Sigmoid colon (tissue), 7 donors: ENCODE data around the gene LPIN2. TPM values are rescaled to one million over a fixed set of nuclear protein-coding genes. Genes with fewer than 3 reads are reported as not detected.

ENCODE experiments used
- DNase-seq: peaks from one replicate; pipeline ENCODE4 v3.0.0-alpha.2; 2019
- H3K27ac ChIP-seq, 4 donors: fragments of 200-600 bp; sonication (generic); one replicate each; pipeline ENCODE4 v1.5.1; 2016 to 2019; ENCODE audit warnings: mild to moderate bottlenecking in 1 of 4
- H3K27me3 ChIP-seq, 3 donors: fragments of 200-600 bp; sonication (generic); one replicate each; pipeline ENCODE4 v1.5.1; 2019; ENCODE audit warnings: mild to moderate bottlenecking in 1 of 3
- H3K36me3 ChIP-seq, 4 donors: fragments of 200-600 bp; sonication (generic); one replicate each; pipeline ENCODE4 v1.5.1; 2016 to 2019
- H3K4me1 ChIP-seq, 4 donors: fragments of 200-600 bp; sonication (generic); one replicate each; pipeline ENCODE4 v1.5.1; 2017 to 2019
- H3K4me3 ChIP-seq, 4 donors: fragments of 200-600 bp; sonication (generic); one replicate each; pipeline ENCODE4 v1.5.1; 2017 to 2019; ENCODE audit warnings: mild to moderate bottlenecking in 2 of 4, moderate library complexity in 1 of 4
- H3K9me3 ChIP-seq, 4 donors: fragments of 200-600 bp in 3 of 4; sonication (generic) in 3 of 4; one replicate each; pipeline versions ENCODE4 v1.5.1 to v1.6.1; 2013 to 2019
- EP300 ChIP-seq, 4 donors: sonication (generic); formaldehyde crosslinking; IDR thresholded peaks; one replicate each; pipeline ENCODE4 v1.6.1; 2017; ENCODE audit warnings: antibody characterized with exemption in 4 of 4
- POLR2A ChIP-seq, 2 donors: fragments of 450-650 bp; IDR thresholded peaks; one replicate each; pipeline ENCODE4 v1.6.1; 2016; ENCODE audit warnings: antibody characterized with exemption in 2 of 2, mild to moderate bottlenecking in 2 of 2, moderate library complexity in 2 of 2
- POLR2AphosphoS5 ChIP-seq, 4 donors: sonication (generic); formaldehyde crosslinking; IDR thresholded peaks; one replicate each; pipeline ENCODE4 v1.6.1; 2017; ENCODE audit warnings: antibody characterized with exemption in 4 of 4
- WGBS, 2 donors: extraction: QIAGEN DNeasy Blood & Tissue Kit; methylation state at CpG; one replicate each; pipeline ENCODE4 v1.1.7; 2013; 5-methylcytosine and 5-hydroxymethylcytosine counted together
- intact Hi-C: fragments of 100-400 bp; cut with DNase I; formaldehyde crosslinking; loops from one replicate; pipeline ENCODE4 v1.15.1; 2023
- polyA plus RNA-seq, 3 donors: library from polyadenylated mRNA; stranded (reverse); fragments of 200-250 nt; gene quantifications; one replicate each; pipeline ENCODE4 v1.2.3, GENCODE V29; 2013
- total RNA-seq, 4 donors: library from RNA; depleted of rRNA; stranded (reverse); fragments of >200 nt; gene quantifications; one replicate each; pipeline ENCODE4 v1.1.0, GENCODE V29; 2016
- TF ChIP-seq, protein P1 (sequence below), 4 experiments: fragments of 450-650 bp in 3 of 4; fragments of 200-600 bp in 1 of 4; IDR thresholded peaks; one replicate each; pipeline ENCODE4 v1.5.1; 2016 to 2019; ENCODE audit warnings: antibody characterized with exemption in 4 of 4, mild to moderate bottlenecking in 3 of 4, moderate library complexity in 2 of 4
- donor health status: healthy with polysubstance abuse.
- donor health status: Bipolar disorder and iron deficiency.
- donor health status: healthy.

Gene LPIN2
- total and polyA plus RNA-seq, 7 donors, result 13.6 to 34.9 (median 20.4) TPM

DNA sequence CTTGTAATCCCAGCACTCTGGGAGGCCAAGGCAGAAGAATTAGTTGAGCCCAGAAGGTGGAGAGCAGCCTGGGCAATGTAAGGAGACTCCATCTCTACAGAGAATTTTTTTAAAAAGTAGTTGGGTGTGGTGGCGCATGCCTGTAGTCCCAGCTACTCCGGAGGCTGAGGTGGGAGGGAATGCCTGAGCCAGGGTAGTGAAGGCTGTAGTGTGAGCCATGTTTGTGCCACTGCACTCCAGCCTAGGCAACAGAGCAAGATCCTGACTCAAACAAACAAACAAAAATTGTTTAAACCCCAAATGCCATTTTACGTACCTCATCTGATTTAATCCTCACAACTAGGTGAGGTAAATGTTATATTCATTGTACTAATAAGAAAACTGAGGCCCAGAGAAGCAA lies 38.2 kb downstream of the LPIN2 start:
- no peaks in the 10 kb centered on the region for H3K36me3 ChIP-seq
- no peaks in the 10 kb centered on the region for H3K27me3 ChIP-seq
- no peak overlapping the region for H3K4me3 ChIP-seq
- intact Hi-C loops, result loop anchor here (5.0 to 10.0 kb wide), 2 partner anchors 38 to 480 kb away; partner anchors contain the start of genes LPIN2 and TGIF1
- DNase-seq, result no peak
- H3K4me1 ChIP-seq, result peaks cover 0 to 78% (median 52%) of the 10 kb centered on the region in 4 donors
- no peaks in the 10 kb centered on the region for H3K9me3 ChIP-seq
- no peak overlapping the region for H3K27ac ChIP-seq
- TF ChIP-seq, protein P1, sequence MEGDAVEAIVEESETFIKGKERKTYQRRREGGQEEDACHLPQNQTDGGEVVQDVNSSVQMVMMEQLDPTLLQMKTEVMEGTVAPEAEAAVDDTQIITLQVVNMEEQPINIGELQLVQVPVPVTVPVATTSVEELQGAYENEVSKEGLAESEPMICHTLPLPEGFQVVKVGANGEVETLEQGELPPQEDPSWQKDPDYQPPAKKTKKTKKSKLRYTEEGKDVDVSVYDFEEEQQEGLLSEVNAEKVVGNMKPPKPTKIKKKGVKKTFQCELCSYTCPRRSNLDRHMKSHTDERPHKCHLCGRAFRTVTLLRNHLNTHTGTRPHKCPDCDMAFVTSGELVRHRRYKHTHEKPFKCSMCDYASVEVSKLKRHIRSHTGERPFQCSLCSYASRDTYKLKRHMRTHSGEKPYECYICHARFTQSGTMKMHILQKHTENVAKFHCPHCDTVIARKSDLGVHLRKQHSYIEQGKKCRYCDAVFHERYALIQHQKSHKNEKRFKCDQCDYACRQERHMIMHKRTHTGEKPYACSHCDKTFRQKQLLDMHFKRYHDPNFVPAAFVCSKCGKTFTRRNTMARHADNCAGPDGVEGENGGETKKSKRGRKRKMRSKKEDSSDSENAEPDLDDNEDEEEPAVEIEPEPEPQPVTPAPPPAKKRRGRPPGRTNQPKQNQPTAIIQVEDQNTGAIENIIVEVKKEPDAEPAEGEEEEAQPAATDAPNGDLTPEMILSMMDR (IDR thresholded peaks at IDR 0.05), result no peak
- TF ChIP-seq EP300 (IDR thresholded peaks at IDR 0.05), result no peak
- TF ChIP-seq POLR2AphosphoS5 (IDR thresholded peaks at IDR 0.05), result no peak
- TF ChIP-seq POLR2A (IDR thresholded peaks at IDR 0.05), result no peak
- WGBS, 2 donors, result 95 to 96% methylated on average over 3 of the region's 3 CpGs

DNA sequence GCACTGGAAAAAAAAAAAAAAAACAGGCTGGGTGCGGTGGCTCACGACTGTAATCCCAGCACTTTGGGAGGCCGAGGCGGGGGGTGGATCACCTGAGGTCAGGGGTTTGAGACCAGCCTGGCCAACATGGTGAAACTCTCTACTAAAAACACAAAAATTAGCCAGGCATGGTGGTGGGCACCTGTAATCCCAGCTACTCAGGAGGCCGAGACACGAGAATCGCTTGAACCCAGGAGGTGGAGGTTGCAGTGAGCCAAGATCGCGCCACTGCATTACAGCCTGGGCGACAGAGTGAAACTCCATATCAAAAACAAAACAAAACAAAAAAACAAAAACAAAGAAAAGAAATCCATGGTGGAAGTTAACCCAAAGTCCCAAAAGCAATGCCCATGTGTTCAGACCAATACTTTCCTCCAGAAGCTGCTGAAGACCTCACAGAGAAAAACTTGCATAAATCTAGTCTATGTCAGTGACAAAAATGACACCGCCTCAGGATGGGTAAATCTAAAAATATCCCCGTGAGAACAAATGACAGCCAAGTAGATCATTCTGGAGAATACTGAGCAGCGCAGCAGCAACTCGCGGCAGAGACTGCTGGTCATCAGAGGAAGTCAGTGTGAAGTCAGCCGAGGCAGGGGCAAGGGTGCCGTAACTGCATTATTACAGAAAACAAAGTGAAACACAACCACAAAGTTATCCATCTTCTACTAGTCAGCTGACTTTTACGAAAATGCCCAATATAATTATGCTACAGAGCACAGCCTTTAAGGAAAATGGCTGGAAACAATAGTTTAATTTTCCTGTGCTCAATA lies 41.0 kb downstream of the LPIN2 start:
- peak overlapping the region in 1 of 4 donors; percentile 20 for H3K4me3 ChIP-seq

DNA sequence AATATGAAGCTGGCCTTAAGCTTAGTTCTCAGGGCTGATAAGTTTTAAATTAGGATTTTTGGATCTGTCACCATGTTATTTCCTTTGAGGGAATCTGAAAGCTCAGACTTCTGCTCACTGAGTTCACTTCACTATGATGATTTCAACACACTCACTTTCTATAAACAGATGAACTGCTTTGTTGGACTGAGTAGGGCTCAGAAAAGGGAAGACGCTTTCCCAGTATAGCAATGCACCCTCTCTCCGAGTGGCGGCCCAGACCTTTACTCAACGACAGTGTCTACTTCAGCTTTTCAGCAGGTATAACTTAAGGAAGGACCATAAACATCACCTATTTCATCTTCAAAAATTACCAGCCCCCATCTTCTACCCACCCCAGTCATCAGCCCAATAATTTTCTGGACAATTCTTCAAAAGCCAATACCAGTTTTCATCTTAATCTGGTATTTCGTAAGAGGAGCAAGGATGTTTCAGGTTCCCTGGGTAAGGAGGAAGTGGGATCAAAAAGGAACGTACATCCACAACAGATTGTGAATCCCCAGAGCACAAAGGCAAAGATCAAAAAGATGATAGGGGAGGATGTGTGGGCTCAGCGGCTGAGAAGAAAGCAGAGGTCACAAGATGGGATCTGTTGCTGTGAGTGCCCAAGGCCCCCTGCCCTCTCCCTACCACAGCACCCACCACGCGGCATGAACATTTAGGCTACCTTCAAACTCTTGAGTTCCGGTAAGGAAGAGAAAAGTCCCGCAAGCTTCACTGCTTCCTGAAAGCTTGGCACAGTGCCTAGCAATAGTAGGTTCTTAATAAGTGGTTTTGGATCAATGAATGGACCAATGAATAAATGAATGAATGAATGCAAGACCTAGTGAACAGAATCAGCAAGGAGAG lies 41.9 kb downstream of the LPIN2 start:
- DNase-seq, result no peak
- intact Hi-C loops, result loop anchor here (5.0 to 10.0 kb wide), 2 partner anchors 41 to 484 kb away; partner anchors contain the start of genes LPIN2 and TGIF1
- 46 to 82% methylated on average over 11 of the region's 11 CpGs for WGBS, 2 donors
- H3K4me3 ChIP-seq, result no peak overlapping the region
- H3K27ac ChIP-seq, result peak overlapping the region; percentile 44 to 61 (median 50)
- TF ChIP-seq, protein P1 (IDR thresholded peaks at IDR 0.05), result peak in 2 of 4 experiments; percentile 8 to 9
- TF ChIP-seq EP300 (IDR thresholded peaks at IDR 0.05) (no peak), POLR2A (IDR thresholded peaks at IDR 0.05) (no peak), POLR2AphosphoS5 (IDR thresholded peaks at IDR 0.05) (peak in 2 of 4 donors; percentile 23 to 49)
- peaks cover 0 to 53% (median 22%) of the 10 kb centered on the region in 4 donors for H3K4me1 ChIP-seq
- no peaks in the 10 kb centered on the region for H3K27me3 ChIP-seq
- H3K9me3 ChIP-seq, result no peaks in the 10 kb centered on the region
- H3K36me3 ChIP-seq, result no peaks in the 10 kb centered on the region

More for the DNA sequence above, 41.0 kb downstream of the LPIN2 start:
- H3K27ac ChIP-seq, result peak overlapping the region; percentile 44 to 61 (median 48)
- DNase-seq, result peak; percentile 69
- intact Hi-C loops, result loop anchor here (5.0 to 10.0 kb wide), 2 partner anchors 40 to 483 kb away; partner anchors contain the start of genes LPIN2 and TGIF1
- peaks cover 0 to 63% (median 30%) of the 10 kb centered on the region in 4 donors for H3K4me1 ChIP-seq
- TF ChIP-seq POLR2AphosphoS5 (IDR thresholded peaks at IDR 0.05) (peak; percentile 23 to 44 (median 38)), EP300 (IDR thresholded peaks at IDR 0.05) (no peak), POLR2A (IDR thresholded peaks at IDR 0.05) (no peak)
- TF ChIP-seq, protein P1 (IDR thresholded peaks at IDR 0.05), result no peak
- H3K36me3 ChIP-seq, result no peaks in the 10 kb centered on the region
- 68 to 89% methylated on average over 18 of the region's 18 CpGs for WGBS, 2 donors
- no peaks in the 10 kb centered on the region for H3K27me3 ChIP-seq
- H3K9me3 ChIP-seq, result no peaks in the 10 kb centered on the region

DNA sequence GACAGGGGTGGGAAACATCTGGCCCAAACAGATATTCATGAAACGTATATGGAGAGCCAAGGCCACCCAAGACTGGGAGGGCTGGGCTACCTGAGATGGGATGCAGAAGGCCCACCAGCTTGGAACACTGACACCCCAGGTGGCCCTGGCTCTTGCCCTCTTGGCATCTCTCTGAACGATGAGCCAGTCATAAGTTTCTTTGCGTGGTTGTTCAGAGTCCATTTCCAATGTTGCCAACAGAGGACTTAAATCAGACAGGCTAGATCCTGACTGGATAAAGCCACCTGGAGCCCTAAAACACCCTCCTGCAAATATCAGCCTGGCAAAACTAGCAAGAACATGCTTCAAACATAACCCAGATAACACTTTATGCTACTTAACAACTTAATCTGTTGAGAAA lies 42.6 kb downstream of the LPIN2 start:
- Histone ChIP-seq H3K9me3 (no peaks in the 10 kb centered on the region), H3K27me3 (no peaks in the 10 kb centered on the region), H3K4me3 (no peak overlapping the region), H3K27ac (peak overlapping the region; percentile 44 to 61 (median 48)), H3K36me3 (no peaks in the 10 kb centered on the region), H3K4me1 (peaks cover 0 to 52% (median 22%) of the 10 kb centered on the region in 4 donors)
- intact Hi-C loops, result loop anchor here (5.0 to 10.0 kb wide), 2 partner anchors 42 to 484 kb away; partner anchors contain the start of genes LPIN2 and TGIF1
- no peak for DNase-seq
- TF ChIP-seq, protein P1 (IDR thresholded peaks at IDR 0.05), result no peak
- TF ChIP-seq POLR2A (IDR thresholded peaks at IDR 0.05) (no peak), POLR2AphosphoS5 (IDR thresholded peaks at IDR 0.05) (no peak), EP300 (IDR thresholded peaks at IDR 0.05) (no peak)
- 58 to 82% methylated on average over 3 of the region's 3 CpGs for WGBS, 2 donors
